B cell (primary cell): ENCODE results near the gene ARHGEF35.
"Not testable (repeated sequence)": the region's sequence is repeated elsewhere in the genome, so short reads cannot be mapped to it uniquely, and the experiment has no call there.

Source experiments
- CTCF ChIP-seq: fragments of 200-600 bp; IDR thresholded peaks from one replicate; pipeline ENCODE4 v1.8.0; 2022; ENCODE audit warnings: antibody characterized with exemption, mild to moderate bottlenecking
- EZH2 ChIP-seq: IDR thresholded peaks from 2 replicates; pipeline ENCODE4 v1.6.1; 2012; ENCODE audit warnings: borderline replicate concordance, low read depth, mild to moderate bottlenecking, moderate library complexity, low read length; ENCODE audit not compliant: insufficient read depth, poor library complexity, severe bottlenecking

- TF ChIP-seq CTCF, EZH2: not testable (repeated sequence)
Observed at GRCh38 chr7:144203086-144203485, 7.5 kb upstream of the ARHGEF35 start.
